NCI-H1436 (cell line): ENCODE data around the gene GPRASP3.

Experiments
- DNase-seq: peaks from one replicate; lab custom pipeline; 2025; lab: John Stamatoyannopoulos, UW

The GPRASP3 gene

GRCh38 chrX:102745857-102746584 lies 25.5 kb downstream of the GPRASP3 start:
- no peak for DNase-seq

GRCh38 chrX:102765217-102765616 lies 44.7 kb downstream of the GPRASP3 start:
- no peak for DNase-seq

- no peak for DNase-seq
Measured at GRCh38 chrX:102765809-102766208, 45.3 kb downstream of the GPRASP3 start.

GRCh38 chrX:102767287-102767686 lies 46.7 kb downstream of the GPRASP3 start:
- DNase-seq: no peak

GRCh38 chrX:102768987-102769761 lies 48.6 kb downstream of the GPRASP3 start:
- peak; percentile 89 for DNase-seq
